HG03575 (cell line): ENCODE results near the gene MALAT1.
"Not testable (repeated sequence)": the region's sequence is repeated elsewhere in the genome, so short reads cannot be mapped to it uniquely, and the experiment has no call there.

ENCODE experiments used
- ATAC-seq: cut with Tn5 transposase; IDR thresholded peaks from one replicate; pipeline ENCODE4 v1.9.1; 2021; ENCODE audit not compliant: unreplicated experiment, insufficient number of reproducible peaks, low FRiP score; ENCODE audit errors: extremely low read depth

The MALAT1 gene

DNA sequence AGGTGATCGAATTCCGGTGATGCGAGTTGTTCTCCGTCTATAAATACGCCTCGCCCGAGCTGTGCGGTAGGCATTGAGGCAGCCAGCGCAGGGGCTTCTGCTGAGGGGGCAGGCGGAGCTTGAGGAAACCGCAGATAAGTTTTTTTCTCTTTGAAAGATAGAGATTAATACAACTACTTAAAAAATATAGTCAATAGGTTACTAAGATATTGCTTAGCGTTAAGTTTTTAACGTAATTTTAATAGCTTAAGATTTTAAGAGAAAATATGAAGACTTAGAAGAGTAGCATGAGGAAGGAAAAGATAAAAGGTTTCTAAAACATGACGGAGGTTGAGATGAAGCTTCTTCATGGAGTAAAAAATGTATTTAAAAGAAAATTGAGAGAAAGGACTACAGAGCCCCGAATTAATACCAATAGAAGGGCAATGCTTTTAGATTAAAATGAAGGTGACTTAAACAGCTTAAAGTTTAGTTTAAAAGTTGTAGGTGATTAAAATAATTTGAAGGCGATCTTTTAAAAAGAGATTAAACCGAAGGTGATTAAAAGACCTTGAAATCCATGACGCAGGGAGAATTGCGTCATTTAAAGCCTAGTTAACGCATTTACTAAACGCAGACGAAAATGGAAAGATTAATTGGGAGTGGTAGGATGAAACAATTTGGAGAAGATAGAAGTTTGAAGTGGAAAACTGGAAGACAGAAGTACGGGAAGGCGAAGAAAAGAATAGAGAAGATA lies at the start of gene MALAT1:
TSS of gene MALAT1 (plus strand) at position 69 of the 736 bp plus-strand sequence.
- no peak for ATAC-seq

DNA sequence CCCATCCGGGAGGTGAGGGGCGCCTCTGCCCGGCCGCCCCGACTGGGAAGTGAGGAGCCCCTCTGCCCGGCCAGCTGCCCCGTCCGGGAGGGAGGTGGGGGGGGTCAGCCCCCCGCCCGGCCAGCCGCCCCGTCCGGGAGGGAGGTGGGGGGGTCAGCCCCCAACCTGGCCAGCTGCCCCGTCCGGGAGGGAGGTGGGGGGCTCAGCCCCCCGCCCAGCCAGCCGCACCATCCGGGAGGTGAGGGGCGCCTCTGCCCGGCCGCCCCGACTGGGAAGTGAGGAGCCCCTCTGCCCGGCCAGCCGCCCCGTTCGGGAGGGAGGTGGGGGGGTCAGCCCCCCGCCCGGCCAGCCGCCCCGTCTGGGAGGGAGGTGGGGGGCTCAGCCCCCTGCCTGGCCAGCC lies 47.5 kb upstream of the MALAT1 start:
- not testable (repeated sequence) for ATAC-seq

DNA sequence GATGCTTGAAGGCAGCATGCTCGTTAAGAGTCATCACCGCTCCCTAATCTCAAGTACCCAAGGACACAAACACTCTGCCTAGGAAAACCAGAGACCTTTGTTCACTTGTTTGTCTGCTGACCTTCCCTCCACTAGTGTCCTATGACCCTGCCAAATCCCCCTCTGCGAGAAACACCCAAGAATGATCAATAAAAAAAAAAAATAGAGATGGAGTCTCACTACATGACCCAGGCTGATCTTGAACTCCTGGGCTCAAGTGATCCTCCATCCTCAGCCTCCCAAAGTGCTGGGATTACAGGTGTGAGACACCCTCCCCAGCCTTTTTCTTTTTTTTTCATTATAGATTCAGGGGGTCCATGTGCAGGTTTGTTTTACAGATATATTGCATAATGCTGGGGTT lies 46.6 kb upstream of the MALAT1 start:
- ATAC-seq = not testable (repeated sequence)

DNA sequence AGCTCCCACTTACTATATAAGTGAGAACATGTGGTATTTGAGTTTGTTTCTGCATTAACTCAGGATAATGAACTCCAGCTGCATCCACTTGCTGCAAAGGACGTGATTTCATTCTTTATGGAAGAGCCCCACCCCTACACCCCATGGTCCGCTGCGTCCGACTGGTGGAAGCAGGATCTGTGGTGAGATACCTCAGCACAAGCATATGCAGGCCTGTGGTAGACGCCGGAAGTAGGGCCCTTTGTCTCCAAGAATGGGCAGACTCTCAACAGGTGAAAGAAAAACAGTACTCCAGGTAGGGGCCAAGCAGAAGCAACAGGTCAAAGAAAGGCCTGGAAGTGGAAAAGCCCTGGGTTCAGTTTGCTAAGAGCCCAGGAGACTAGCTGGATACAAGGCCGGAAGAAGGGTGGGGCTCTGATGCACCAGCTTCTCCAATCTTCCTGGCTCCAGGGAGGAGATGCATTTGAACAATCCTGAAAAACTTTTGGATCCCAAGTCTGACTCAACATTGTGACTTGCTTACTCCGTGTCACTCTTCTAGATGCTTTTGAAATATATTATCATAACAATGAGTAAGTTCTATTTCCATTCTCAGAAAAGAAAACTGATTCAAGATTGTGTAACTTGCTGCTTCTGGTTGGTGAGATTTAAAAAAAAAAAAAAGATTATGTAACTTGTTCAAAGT lies 45.9 kb upstream of the MALAT1 start:
- ATAC-seq = no peak

DNA sequence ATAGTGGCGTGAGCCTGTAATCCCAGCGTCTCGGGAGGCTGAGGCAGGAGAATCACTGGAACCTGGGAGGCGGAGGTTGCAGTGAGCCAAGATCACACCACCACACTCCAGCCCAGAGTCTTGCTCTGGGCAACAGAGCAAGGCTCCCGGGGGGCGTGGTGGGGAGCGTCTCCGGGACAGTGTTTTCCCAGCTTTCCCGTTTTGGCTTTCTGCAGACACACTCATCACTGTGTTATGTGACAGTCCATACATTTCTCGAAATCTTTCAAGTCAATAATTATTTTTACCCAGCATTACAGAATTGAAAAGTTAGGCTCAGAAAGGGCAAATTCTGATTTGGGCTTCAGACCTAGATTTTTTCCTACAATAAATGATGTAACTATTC lies 44.5 kb upstream of the MALAT1 start:
- no peak for ATAC-seq

DNA sequence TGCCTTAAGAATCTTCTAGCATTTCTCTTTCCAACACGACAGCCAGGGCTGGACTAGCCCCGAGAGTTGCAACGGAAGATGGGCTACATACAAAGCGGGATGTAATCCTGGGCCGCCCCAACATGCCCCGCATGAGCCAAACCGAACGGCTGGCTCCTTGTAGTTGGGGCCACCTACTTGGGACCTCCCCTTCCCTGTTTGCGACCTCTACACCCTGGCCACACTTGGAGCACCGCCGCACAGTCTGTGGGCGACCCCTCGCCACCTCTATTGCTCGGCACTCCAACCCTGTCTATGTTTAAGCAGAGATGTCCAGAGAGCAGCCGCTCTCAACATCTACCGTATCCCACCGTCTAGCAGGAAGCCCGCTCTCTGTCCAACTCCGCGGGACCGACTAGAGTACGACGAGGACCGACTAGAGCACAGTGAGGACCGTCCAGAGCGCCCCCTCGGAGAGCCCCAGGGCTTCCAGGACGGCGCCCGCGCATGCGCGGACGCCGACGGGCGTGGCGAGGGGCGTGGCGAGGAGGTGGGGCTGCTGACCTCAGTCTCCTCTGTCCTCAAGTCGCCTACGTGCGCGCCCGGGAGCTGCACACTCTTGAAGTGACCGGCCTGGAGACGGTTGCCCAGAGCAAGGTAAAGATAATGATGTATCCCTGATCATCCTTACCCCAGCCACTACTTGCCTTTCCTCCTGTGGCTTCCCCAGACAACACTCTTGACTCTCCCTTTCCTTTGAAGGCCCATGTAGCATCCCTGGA lies 44.0 kb upstream of the MALAT1 start:
- no peak for ATAC-seq

DNA sequence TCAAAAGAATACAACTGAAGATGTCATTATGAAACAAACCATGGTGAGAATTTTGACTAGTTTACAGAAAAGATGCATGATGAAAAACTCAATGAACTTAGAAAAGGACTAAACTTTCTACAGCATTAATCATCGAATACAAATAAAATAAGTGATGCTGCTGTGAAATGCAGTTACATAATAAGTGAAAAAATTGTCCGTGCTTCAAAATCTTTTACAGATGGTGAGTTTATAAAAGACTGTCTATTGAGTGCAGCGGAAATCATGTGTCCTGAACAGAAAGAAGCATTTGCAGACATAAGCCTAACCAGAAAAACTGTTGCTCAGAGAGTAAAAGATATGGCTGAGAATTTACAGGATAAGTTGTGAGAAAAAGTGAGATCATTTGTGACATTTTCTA lies 42.4 kb upstream of the MALAT1 start:
- ATAC-seq = no peak

DNA sequence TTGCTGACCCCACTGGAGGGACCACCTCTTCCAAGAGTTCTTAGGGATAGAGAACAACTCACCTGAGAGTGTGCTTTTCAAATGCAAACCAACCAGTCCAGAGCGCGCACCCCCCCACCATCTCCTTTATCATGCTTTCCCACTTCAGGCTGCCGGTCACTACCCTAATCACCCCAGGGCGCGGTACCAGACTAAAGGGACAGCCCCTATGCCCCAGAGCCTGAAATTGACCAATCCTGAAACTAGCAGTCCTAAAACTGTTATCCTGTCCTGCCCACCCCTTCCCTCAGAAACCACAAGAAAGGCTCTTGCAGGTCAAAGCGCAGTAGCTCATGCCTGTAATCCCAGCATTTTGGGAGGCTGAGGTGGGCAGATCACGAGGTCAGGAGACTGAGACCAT lies 39.3 kb upstream of the MALAT1 start:
- ATAC-seq = no peak

DNA sequence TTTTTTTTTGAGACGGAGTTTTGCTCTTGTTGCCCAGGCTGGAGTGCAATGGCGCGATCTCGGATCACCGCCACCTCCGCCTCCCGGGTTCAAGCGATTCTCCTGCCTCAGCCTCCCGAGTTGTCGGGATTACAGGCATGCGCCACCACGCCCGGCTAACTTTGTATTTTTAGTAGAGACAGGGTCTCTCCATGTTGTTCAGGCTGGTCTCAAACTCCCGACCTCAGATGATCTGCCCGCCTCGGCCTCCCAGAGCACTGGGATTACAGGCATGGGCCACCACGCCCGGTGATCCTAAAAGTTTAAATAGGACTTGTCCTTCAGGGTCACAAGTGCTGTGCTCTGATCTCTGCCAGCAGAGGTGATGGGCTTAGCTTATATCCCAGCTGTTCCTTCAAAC lies 33.4 kb upstream of the MALAT1 start:
- ATAC-seq = not testable (repeated sequence)

DNA sequence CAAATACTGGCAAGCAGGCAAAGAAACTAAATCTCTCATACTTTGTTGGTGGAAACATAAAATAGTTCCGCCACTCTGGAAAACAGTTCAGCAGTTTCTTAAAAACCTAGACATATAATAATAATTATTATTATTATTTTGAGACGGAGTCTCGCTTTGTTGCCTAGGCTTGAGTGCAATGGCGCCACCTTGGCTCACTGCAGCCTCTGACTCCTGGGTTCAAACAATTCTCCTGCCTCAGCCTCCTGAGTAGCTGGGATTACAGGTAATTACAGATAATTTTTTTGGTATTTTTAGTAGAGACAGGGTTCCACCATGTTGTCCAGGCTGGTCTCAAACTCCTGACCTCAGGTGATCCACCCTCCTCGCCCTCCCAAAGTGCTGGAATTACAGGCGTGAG lies 31.5 kb upstream of the MALAT1 start:
- not testable (repeated sequence) for ATAC-seq

DNA sequence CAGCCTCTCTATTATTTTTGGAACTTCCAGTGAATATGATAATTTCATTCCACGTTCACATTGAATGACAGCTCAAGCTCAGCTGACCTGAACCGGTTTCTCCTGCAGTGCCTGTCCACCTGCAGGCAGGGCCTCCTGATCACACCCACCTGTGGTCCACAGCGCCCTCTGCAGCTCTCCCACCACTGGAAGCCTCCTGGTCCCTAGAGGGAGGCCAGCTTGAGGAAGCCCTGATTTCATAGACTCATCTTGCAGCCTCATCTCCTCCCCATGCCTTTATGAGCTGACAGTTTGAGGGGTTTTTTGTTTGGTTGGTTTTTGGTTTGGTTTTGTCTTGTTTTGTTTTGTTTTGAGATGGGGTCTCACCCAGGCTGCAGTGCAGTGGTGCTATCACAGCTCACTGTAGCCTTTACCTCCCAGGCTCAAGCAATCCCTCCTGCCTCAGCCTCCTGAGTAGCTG lies 29.9 kb upstream of the MALAT1 start:
- no peak for ATAC-seq

DNA sequence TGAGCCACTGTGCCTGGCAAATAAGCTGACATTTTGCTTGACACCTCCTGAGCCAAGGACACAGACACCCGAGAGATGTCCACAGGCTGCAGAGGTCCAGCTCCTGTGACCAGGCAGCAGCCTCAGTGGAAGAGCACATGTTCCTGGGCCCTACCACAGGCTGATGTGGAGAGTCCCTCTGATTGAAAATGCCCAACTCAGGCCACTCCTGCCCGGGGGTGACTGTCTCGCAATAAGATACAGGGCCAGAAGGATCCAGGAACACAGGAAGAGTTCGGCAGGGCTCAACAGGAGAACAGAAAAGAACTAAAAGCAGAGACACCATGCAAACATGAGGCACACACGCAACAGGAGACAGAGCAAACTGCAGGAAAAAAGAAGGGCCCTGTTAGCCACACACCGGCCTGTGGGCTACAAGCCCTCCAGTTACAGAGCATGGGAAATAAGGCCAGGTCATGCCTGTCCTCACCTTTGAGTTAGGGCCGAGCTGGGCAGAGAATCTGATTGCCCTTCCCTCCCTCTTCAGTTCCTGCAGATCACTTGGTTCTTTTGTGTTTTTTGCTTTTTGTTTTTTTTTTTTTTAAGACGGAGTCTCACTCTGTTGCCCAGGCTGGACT lies 28.3 kb upstream of the MALAT1 start:
- no peak for ATAC-seq

DNA sequence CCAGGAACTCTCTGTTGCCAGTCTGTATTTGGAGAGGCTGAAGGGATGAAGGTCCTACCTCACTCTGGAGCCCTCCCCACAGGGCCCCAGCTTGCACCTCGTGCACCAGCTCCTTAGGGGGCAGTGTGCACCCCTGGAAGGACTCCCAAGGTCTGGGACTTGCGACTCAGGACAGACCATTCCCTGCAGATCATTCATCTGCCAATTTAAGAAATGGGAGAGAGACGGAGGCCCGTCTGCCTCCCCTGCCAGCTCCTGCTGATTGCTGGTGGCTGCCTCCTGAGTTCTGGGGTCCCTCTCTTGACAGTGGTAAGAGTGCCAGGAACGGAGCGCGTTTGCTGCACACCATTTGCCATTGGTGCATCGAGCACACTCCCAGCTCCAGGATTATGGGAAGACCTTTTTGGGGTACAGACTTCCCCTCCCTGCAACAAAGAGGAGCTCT lies 27.4 kb upstream of the MALAT1 start:
- ATAC-seq = no peak

DNA sequence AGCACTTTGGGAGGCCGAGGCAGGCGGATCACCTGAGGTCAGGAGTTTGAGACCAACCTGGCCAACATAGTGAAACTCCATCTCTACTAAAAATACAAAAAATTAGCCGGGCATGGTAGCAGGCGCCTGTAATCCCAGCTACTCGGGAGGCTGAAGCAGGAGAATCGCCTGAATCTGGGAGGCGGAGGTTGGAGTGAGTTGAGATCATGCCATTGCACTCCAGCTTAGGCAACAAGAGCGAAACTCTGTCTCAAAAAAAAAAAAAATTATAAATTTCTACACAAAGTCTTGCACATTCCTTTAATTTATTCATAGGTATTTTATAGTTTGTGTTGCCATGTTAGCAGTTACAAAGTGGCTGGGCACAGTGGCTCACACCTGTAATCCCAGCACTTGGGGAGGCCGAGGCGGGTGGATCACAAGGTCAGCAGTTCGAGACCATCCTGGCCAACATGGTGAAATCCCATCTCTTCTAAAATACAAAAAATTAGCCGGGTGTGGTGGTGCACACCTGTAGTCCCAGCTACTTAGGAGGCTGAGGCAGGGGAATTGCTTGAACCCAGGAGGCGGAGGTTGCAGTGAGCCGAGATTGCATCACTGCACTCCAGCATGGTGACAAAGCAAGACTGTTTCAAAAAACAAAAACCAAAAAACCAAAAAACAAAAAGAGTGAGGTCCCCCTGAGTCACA lies 26.1 kb upstream of the MALAT1 start:
- not testable (repeated sequence) for ATAC-seq

DNA sequence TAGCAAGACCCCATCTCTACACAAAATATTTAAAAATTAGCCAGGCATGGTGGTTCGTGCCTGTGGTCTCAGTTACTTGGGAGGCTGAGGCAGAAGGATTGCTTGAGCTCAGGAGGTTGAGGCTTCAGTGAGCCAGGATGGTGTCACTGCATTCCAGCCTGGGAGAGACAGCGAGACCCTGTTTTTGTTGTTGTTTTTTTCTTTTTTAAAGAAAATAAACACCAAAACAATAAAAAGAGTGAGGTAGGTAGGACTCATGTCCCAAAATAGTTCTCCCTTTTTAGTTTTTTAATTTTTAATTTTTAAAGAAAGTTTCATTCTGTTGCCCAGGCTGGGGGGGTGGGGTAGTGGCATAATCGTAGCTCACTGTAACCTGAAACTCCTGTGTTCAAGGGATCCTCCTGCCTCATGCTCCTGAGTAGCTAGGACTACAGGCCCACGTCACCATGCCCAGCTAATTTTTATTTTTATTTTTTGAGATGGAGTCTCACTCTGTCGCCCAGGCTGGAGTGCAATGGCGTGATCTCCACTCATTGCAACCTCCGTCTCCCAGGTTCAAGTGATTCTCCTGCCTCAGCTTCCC lies 25.5 kb upstream of the MALAT1 start:
- ATAC-seq = no peak

DNA sequence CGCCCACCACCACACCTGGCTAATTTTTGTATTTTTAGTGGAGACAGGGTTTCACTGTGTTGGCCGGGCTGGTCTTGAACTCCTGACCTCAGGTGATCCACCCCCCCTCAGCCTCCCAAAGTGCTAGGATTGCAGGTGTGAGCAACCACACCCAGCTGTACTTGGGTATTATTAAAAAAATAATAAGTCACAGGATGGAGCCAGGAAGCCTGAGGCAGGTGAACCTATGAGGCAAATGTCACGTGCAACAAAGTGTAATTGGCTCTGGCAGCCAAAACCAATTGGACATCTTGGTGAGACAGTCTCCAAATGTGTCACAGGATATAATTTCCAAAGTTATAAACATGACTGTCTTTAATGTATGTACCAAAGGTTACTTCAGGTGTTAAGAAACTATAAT lies 24.0 kb upstream of the MALAT1 start:
- ATAC-seq = no peak

DNA sequence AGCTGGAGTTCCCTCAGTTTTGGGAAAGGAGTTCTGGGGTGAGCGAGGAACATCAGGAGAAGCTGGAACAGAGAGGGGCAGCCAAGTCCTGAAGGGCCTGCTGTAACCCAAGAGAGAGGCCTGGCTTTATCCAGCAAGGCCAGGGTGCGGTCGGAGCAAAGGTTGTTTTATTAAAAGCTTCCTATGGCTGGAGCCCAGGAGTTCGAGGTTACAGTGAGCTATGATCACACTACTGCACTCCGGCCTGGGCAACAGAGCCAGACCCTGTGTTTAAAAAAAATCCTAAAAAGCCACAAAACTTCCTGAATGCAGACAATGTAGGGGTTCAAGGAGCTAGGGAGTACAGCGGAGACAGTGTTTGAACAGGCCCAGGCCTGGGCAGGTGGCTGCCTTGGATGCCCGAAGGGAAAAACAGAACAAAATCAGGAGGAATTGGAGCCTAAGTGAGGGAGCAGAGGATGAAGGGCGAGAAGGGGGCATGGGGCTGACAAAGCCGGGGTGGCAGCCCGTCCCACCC lies 22.2 kb upstream of the MALAT1 start:
- no peak for ATAC-seq
